ENCODE results near the gene GTPBP6. TPM values are rescaled to one million over a fixed set of nuclear protein-coding genes. Genes with fewer than 3 reads are reported as not detected.
"Not testable (repeated sequence)": the region's sequence is repeated elsewhere in the genome, so short reads cannot be mapped to it uniquely, and the experiment has no call there.

GTPBP6 gene
- total RNA-seq, 1 donor from 2014 or later, result 49.8 TPM

DNA sequence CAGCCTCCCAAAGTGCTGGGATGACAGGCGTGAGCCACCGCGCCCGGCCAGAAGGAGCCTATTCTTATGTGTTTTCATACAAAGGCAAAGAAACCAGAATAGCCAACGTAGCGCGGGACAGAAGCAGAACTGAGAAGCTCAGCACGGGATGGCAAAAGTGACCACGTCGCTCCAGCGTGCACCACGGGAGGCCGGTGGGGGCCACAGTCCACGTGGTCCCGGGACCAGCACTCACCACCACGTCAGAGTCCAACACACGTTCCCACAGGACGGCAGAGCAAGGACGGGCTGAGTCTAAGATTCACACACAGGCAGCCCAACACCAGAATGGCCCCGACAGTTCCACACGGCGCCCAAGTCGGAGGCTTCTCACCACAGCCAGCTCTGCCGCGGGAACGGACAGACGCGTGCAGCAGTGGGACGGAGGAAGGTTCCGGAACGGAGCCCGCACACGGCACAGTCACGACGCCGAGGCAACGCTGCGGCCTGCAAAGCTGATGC, 18.8 kb upstream of the GTPBP6 start:
- intact Hi-C loops (cut with micrococcal nuclease), result no loop called here

DNA sequence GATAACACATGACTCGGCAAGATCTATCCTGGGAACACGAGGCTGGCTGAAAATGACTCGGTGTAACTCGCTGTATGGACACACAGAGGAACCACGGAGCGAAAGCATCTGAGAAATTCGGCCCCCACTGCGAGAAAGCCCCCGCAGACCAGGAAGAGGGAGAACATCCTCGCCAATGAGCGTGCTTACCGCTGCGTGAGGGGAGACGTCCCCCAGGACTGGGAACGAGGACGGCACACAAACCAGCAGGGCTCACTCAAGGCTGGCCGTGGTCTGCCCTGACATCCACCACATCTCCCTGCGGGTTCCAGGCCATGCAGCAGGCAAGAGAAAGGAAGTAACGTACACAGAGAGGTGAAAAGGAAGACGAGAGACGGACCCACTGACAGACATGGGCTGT, 17.6 kb upstream of the GTPBP6 start:
- intact Hi-C loops (cut with micrococcal nuclease), result no loop called here

- intact Hi-C loops (cut with micrococcal nuclease), result no loop called here
Observed at GRCh38 chrX:335758-336155, 17.2 kb upstream of the GTPBP6 start.

DNA sequence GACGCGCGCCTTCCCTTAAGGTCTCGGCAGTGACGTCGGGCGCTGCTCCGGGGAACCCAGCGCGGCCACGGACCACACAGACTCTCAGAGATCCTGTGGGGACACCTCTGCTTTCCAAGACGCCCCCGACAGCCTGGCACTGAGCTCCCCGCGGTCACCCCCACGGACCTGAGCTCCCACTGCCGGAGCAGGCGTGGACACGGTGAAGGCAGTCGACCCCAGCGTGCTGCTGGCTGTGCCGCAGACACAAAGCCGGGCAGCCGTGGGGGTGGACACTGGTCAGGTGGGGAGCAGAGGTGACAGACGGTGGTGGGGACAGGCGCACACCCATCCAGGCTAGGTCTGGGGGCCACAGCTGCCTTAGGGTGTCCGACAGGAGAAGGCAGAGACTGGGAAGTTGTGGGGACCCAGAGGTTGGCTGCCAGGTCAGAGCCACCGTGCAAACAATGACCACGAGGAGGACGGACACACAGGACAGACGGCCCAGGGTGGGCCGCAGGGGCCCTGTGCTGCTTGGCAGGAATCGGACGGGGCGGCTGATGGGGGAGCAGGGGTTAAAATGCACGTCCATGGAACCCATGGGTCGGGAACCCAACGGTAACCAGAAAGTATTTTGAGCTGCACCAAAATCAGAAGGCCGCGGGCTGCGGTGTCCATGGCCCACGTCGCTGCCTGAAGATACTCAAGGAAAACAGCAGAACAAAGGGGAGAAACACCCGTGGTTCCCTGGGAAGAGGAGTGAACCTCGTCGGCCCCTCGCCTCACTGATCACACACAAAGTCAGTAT, 16.6 kb upstream of the GTPBP6 start:
- intact Hi-C loops (cut with micrococcal nuclease), result no loop called here

DNA sequence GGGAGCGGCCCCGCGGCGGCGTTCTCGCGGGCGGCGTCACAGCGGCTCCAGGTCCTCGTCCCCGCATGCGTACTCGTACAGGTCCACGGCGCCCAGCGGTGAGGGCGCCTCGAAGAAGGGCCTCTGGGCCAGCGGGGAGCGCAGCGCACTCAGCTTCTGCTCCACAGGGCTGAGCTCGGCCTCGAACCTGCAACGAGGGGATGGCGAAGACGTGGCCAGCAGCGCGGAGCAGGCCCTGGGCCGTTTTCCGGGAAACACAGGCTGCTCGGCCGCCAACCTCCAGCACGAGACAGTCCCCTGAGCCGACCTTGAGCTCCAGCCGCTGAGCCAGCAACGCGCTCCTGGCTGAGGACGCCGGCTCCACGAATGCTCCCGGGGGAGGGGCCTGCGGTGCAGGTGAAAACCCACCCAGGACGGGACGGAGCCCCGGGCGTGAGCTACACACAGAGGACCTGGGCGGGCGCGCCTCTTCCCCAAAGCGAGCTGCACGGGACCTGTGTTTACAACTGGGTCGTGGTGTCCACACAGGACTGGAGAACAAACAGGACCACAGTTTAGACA, 15.8 kb upstream of the GTPBP6 start:
- intact Hi-C loops (cut with micrococcal nuclease), result no loop called here

DNA sequence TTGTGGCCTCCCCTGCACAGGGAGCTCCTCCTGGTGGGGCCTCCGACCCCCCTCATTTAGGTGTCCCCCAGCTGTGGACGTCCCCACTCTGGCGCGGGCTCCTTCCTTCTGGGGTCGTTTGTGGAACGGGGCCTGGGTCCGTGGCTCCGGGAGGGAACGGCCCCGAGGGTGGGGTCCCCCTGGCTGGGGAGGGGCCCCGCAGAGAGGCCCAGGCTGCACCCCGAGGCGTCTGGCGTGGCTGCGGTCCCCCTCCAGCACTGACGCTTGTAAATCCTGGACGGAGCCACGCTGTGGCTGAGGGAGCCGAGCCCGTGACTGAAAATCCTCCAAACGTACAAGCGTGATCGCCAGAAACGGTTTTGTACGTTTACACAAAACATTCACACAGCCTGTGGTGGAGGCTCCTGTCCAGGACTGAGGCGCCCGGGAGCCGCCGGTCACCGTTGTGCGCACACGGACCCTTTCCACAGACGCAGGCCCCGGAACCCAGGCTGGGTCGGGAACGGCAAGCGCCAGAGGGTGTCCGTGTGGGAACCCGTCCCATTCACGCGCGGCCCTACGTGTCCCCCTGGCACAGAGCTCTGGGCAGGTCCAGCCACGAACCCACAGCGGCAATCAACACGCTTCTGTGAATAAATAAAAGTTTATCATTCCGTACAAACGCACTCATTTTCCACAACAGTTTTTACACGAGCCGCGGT, 15.2 kb upstream of the GTPBP6 start:
- intact Hi-C loops (cut with micrococcal nuclease), result no loop called here

GRCh38 chrX:332916-333610, 14.5 kb upstream of the GTPBP6 start:
- intact Hi-C loops (cut with micrococcal nuclease), result no loop called here

GRCh38 chrX:332496-332860, 13.9 kb upstream of the GTPBP6 start:
- intact Hi-C loops (cut with micrococcal nuclease), result no loop called here

DNA sequence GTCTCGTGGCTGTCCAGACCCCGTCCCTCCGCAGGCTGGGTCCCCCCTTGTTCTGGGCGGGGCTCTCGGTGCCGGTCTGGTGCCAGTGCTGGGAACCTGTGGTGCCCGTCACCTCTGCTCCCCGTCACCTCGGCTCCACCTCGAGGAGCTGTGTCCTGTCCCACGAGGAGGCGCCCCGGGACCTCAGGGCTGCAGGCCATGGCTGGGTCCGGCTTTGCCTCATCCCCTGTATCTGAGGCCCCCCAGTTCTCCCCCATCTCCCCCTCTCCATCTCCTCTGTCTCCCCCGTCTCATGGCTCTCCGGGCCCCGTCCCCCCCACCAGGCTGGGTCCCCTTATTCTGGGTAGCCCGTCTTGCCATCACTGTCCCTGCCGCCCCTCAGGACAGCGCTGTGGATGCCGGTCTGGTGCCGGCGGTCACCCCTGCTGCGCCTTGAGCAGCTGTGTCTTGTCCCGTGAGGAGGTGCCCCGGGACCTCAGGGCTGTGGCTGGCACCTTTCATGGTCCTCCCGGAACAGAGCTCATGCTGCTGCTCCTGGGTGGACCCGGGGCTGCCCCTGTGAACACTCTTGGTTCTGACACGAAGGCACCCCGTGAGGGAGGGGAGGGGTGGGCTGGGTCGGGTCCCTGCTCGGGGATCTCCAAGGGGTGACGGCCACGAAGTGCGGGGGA, 13.4 kb upstream of the GTPBP6 start:
- intact Hi-C loops (cut with micrococcal nuclease), result no loop called here

GRCh38 chrX:331151-331824, 12.7 kb upstream of the GTPBP6 start:
- intact Hi-C loops (cut with micrococcal nuclease), result no loop called here

GRCh38 chrX:330726-331150, 12.1 kb upstream of the GTPBP6 start:
- intact Hi-C loops (cut with micrococcal nuclease), result no loop called here

DNA sequence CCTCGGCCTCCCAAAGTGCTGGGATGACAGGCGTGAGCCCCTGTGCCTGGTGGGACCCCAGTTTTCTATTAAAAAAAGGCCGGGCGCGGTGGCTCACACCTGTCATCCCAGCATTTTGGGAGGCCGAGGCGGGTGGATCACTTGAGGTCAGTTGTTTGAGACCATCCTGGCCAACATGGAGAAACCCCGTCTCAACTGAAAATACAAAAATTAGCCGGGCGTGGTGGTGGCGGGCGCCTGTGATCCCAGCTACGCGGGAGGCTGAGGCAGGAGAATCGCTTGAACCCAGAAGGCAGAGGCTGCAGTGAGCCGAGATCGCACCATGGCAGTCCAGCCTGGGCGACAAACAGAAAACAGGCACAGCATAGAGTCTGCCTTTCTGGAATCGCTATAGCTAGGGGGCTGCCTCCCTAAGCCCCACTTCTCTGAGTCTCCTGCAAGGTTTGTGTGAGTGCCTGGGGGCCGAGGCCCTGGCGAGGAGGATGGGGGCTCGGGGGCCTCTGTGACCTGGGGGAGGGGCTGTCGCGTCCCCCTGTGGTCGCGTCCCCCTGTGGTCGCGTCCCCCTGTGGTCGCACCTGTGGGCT, 11.6 kb upstream of the GTPBP6 start:
- intact Hi-C loops (cut with micrococcal nuclease), result not testable (repeated sequence)

- intact Hi-C loops (cut with micrococcal nuclease), result no loop called here
Observed at GRCh38 chrX:329291-329910, 10.8 kb upstream of the GTPBP6 start.

GRCh38 chrX:327660-328126, 9.1 kb upstream of the GTPBP6 start:
- intact Hi-C loops (cut with micrococcal nuclease), result no loop called here

DNA sequence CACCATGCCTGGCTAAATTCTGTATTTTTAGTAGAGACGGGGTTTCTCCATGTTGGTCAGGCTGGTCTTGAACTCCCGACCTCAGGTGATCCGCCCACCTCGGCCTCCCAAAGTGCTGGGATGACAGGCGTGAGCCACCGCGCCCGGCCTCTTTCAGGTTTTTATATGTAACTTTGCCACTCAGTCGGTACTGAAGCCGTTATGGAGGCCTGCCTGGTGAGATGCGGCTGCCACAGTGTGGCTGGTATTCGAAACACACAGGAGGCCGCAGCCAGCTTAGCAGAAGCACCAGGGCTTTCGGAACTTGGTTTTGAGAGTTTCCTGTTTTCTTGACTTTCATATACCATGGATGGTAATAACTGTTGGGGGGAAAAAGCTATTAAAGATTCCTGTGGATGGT, 6.1 kb upstream of the GTPBP6 start:
- intact Hi-C loops (cut with micrococcal nuclease), result loop anchor here (5.0 kb wide), 1 partner anchor 833 kb away; no protein-coding TSS in a partner anchor

- intact Hi-C loops (cut with micrococcal nuclease), result loop anchor here (5.0 kb wide), 1 partner anchor 833 kb away; no protein-coding TSS in a partner anchor
Observed at GRCh38 chrX:323721-324628, 5.4 kb upstream of the GTPBP6 start.

DNA sequence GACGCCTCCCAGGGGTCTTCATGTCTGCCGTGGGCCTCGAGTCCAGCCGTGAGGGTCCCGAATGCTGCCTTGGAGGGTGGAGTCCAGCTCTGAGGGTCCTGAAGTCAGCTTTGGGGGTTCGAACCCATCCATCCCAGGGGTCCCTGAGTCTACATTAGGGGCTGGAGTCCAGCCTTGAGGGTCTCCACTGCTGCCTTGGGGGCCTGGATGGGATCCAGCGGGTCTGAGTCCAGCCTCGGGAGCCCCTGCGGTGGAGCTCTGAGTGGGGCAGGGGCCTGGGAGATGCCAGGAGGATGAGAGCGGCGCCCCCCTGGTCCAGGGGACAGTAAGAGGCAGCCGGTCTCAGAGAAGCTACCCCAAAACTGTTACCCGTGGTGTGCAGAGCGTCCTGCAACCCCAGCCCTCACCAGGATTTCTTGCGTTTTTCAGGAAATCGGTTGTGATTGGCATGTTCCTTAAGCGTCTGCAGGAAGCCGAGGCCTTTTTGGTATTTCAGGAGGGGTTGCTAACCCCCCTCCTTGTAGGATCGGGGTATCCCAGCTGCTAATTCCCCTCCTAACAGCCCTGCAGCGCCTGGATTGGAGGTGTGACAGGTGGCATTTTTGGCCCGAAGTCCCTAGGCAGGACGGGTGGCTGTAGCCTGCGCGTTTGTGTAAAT, 1.7 kb upstream of the GTPBP6 start:
- intact Hi-C loops (cut with micrococcal nuclease), result loop anchor here (5.0 kb wide), 1 partner anchor 837 kb away; no protein-coding TSS in a partner anchor

All from T-helper 2 cell treated with Interferon-gamma antibody and Interleukin-4, amounts not matched to agents 100 ng/mL and 5 ng/mL, for 36 hours (primary cell).